Erythroblast (primary cell): ENCODE results near the gene APRT.

Experiments used
- DNase-seq, 2 experiments: peaks; one replicate each; lab custom pipeline; 2025; lab: John Stamatoyannopoulos, UW
- GATA1 ChIP-seq: IDR thresholded peaks from 2 replicates; pipeline ENCODE4 v1.6.1; 2011; ENCODE audit warnings: low read depth, mild to moderate bottlenecking, control low read depth, low read length, moderate library complexity
- POLR2A ChIP-seq: IDR thresholded peaks from 2 replicates; pipeline ENCODE4 v1.6.1; 2011; ENCODE audit warnings: mild to moderate bottlenecking, low read length

The APRT gene

GRCh38 chr16:88838566-88838965 lies 26.8 kb upstream of the APRT start:
- TF ChIP-seq POLR2A (no peak), GATA1 (no peak)
- DNase-seq, result no peak

GRCh38 chr16:88837806-88838205 lies 26.1 kb upstream of the APRT start:
- no peak for DNase-seq
- TF ChIP-seq GATA1 (no peak), POLR2A (no peak)

DNA sequence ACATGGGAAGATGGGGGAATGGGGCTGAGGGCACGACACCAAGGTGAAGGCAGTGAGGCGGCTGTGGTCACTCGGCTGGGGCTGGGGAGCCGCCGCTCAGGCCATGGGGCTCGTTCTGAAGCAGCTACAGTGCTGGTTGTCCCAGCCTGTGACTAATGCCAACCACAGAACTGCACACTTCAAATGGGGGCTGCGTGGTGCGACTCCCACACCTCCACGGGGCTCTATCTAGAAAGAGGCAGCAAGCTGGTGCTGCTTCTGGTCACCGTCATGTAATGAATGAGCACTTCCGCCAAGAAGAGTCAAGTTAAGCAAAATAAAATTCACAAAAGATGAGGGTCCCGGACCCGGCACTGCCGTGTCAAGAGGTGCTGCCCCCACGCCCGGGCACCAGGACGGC lies 25.1 kb upstream of the APRT start:
- TF ChIP-seq POLR2A (no peak), GATA1 (no peak)
- DNase-seq, result no peak

GRCh38 chr16:88835818-88836217 lies 24.1 kb upstream of the APRT start:
- no peak for TF ChIP-seq POLR2A
- TF ChIP-seq GATA1, result no peak
- DNase-seq, result no peak

DNA sequence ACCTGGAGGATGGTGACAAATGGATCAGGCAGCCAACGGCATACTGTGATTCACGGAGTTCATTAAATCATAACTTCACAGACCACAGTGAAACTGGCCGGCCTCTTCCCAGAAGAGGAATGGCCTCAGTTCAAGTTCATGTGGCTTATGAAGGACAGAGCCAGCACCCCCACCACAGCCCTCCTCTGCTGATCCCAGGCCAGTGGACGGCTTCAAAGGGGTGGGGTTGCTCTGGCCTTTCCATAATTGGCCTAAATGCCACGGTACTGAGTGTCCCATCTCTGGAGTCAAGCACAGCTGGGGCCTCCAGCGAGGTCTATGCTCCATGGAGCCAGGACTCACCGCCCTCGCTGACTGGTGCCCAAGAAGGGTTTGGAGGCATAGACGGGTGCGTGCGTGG lies 23.7 kb upstream of the APRT start:
- DNase-seq, result no peak
- TF ChIP-seq POLR2A (no peak), GATA1 (no peak)

DNA sequence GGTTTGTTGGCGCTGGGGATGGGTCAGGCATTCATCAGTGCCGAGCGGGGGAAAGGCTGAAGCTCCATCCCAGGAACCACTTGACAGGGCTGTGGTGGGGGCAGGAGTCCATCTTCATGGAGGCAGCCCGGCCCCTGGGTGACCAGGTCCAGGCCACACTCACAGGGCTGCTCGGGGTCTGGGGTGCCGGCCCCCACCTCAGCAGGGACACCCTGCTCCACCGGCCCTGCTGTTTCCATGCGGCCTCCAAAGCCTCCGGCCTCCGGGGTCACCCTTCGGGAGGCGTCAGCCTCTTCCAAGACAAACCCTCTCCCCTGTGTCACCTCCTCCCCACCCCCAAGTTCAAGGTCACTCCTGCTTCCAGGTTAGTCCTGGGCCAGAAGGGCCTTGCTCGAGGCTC lies 22.9 kb upstream of the APRT start:
- DNase-seq, result no peak
- no peak for TF ChIP-seq GATA1
- TF ChIP-seq POLR2A, result no peak

GRCh38 chr16:88833086-88833485 lies 21.4 kb upstream of the APRT start:
- no peak for DNase-seq
- TF ChIP-seq GATA1, result no peak

GRCh38 chr16:88831838-88832237 lies 20.1 kb upstream of the APRT start:
- TF ChIP-seq GATA1 (no peak), POLR2A (no peak)
- DNase-seq, result no peak

GRCh38 chr16:88830783-88831182 lies 19.1 kb upstream of the APRT start:
- TF ChIP-seq POLR2A (no peak), GATA1 (no peak)
- DNase-seq, result no peak

DNA sequence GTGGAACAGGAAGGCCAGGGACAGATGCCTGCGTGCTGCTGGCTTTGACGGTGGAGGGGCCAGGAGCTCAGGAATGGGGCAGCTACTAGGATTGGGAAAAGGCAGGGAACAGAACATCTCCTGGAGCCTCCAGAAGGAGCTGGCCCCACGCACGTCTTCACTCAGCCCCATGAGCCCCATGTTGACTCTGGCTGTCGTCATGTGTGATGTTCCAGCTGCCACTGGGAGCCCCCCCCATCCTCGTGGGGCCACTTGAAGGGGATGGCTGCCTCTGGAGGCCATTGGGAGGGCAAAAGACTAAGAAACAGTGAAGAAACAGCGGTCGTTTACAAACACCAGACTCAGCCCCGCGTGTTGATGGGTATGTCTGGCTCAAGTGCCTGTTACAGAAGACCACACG lies 18.5 kb upstream of the APRT start:
- DNase-seq, result no peak
- TF ChIP-seq POLR2A, result no peak

DNA sequence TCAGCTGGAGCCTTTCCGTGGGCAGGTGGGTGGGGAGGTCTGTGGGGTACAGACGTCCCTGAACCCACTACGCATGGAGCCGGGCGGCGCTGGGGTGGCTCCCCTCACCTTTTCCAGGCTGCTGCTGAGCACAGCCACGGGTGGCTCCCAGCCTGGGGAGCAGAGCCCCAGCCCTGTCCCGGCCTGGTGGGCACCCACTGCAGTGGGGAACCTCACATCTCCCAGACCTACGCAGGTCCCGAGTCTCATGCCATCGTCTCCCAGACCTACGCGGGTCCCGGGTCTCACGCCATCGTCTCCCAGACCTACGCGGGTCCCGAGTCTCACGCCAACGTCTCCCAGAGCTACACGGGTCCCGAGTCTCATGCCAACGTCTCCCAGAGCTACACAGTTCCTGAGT lies 17.0 kb upstream of the APRT start:
- TF ChIP-seq POLR2A (no peak), GATA1 (no peak)

DNA sequence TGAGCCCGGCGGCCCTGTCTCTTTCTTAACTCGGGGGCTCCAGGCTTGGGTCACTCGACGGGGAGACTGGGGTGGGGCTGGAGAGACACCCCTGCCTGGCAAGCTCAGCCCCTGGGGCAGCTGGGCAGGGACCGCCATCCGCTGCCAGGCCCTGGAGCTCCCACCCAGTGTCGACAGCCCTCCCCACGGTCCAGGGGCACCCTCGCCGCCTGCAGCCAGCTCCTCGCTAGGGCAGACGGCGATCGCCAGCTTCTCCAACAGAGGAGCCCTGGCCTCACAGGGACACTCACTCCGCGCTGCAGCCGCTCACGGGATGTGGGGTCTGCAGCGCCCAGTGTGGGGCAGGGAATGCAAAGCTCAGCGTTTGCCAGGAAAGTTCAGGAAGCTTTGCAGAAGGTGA lies 16.0 kb upstream of the APRT start:
- DNase-seq, result no peak
- TF ChIP-seq POLR2A, result no peak
- TF ChIP-seq GATA1, result no peak

More for the DNA sequence above, 17.0 kb upstream of the APRT start:
- DNase-seq, result no peak

DNA sequence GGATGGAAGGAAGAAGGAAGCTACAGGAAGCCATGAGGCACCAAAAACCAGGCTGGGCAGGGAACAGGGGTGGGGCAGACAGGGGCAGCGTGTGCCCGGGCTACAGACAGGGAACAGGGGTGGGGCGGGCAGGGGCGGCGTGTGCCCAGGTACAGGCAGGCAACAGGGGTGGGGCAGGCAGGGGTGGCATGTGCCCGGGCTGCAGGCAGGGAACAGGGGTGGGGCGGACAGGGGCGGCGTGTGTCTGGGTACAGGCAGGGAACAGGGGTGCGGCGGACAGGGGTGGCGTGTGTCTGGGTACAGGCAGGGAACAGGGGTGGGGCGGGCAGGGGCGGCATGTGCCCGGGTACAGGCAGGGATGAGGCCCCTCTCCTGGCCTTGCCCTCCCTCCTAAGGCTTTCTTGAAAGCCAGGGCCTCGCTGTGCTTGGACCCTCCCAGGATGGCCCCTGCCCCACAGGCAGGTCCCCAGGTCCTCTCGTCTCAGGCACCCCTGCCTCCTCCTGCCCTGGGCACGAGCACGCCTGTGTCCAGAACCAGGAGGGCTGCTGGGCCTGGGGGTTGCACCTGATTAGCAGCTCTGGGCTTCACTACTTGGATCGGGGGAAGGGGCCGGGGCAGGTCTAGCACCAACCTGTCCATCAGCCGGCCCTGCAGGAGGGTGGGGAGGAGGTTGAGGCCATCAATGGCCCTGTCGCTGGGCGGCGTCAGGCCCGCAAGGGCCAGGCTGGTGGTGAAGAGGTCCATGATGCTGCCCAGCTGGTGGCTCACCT lies 14.5 kb upstream of the APRT start:
- DNase-seq, result no peak
- TF ChIP-seq POLR2A (no peak), GATA1 (no peak)

DNA sequence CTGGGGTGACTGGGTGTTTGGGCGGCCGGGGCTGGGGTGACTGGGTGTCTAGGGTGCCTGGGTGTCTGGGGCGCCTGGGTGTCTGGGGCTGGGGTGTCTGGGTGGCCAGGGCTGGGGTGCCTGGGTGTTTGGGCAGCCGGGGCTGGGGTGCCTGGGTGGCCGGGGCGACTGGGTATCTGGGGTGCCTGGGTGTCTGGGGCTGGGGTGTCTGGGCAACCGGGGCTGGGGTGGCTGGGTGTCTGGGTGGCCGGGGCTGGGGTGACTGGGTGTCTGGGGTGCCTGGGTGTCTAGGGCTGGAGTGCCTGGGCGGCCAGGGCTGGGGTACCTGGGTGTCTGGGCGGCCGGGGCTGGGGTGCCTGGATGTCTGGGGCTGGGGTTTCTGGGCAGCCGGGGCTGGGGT lies 13.4 kb upstream of the APRT start:
- TF ChIP-seq GATA1 (no peak), POLR2A (no peak)
- DNase-seq, result no peak
